Cardiac fibroblast (primary cell): ENCODE data around the gene CCSER1.

Experiments
- DNase-seq, 2 donors: peaks; one replicate each; pipeline versions ENCODE4 v3.0.0 to v3.0.0-alpha.2; 2010; ENCODE audit warnings: low read depth in 2 of 2
- H3K4me3 ChIP-seq, 2 donors: replicated peaks in 1 of 2; 1 replicate in 1 of 2; 2 replicates in 1 of 2; pipeline ENCODE4 v1.5.1; 2011; ENCODE audit warnings: low read depth in 2 of 2, low read length in 2 of 2, mild to moderate bottlenecking in 2 of 2, moderate library complexity in 1 of 2
- CTCF ChIP-seq: IDR thresholded peaks from one replicate; pipeline ENCODE4 v1.5.1; 2011; ENCODE audit warnings: low read depth, mild to moderate bottlenecking, low read length, inconsistent platforms

CCSER1 gene

GRCh38 chr4:90582087-90582486, 454.9 kb downstream of the CCSER1 start:
- DNase-seq, result no peak
- no peak for TF ChIP-seq CTCF
- no peak overlapping the region for H3K4me3 ChIP-seq

- no peak for TF ChIP-seq CTCF
- DNase-seq, result no peak
Measured at GRCh38 chr4:90584051-90584450, 456.9 kb downstream of the CCSER1 start.

GRCh38 chr4:90585961-90586360, 458.8 kb downstream of the CCSER1 start:
- no peak for TF ChIP-seq CTCF
- DNase-seq, result no peak
- H3K4me3 ChIP-seq, result no peak overlapping the region

More at GRCh38 chr4:90584051-90584450, 456.9 kb downstream of the CCSER1 start:
- no peak overlapping the region for H3K4me3 ChIP-seq

- no peak for DNase-seq
- no peak for TF ChIP-seq CTCF
- H3K4me3 ChIP-seq, result no peak overlapping the region
Measured at GRCh38 chr4:90586799-90587198, 459.6 kb downstream of the CCSER1 start.

- DNase-seq, result no peak
- TF ChIP-seq CTCF, result no peak
- no peak overlapping the region for H3K4me3 ChIP-seq
Measured at GRCh38 chr4:90597927-90598326, 470.7 kb downstream of the CCSER1 start.

- no peak for DNase-seq
- TF ChIP-seq CTCF, result no peak
- no peak overlapping the region for H3K4me3 ChIP-seq
Measured at GRCh38 chr4:90598741-90599140, 471.5 kb downstream of the CCSER1 start.

- DNase-seq, result no peak
- TF ChIP-seq CTCF, result no peak
Measured at GRCh38 chr4:90602726-90603125, 475.5 kb downstream of the CCSER1 start.

More at GRCh38 chr4:90602726-90603125, 475.5 kb downstream of the CCSER1 start:
- H3K4me3 ChIP-seq, result no peak overlapping the region
